ENCODE data around the gene KRT37.

- TF ChIP-seq, protein P1, sequence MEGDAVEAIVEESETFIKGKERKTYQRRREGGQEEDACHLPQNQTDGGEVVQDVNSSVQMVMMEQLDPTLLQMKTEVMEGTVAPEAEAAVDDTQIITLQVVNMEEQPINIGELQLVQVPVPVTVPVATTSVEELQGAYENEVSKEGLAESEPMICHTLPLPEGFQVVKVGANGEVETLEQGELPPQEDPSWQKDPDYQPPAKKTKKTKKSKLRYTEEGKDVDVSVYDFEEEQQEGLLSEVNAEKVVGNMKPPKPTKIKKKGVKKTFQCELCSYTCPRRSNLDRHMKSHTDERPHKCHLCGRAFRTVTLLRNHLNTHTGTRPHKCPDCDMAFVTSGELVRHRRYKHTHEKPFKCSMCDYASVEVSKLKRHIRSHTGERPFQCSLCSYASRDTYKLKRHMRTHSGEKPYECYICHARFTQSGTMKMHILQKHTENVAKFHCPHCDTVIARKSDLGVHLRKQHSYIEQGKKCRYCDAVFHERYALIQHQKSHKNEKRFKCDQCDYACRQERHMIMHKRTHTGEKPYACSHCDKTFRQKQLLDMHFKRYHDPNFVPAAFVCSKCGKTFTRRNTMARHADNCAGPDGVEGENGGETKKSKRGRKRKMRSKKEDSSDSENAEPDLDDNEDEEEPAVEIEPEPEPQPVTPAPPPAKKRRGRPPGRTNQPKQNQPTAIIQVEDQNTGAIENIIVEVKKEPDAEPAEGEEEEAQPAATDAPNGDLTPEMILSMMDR (IDR thresholded peaks at IDR 0.05): no peak
- TF ChIP-seq POLR2A (IDR thresholded peaks at IDR 0.05): no peak
These were observed 31.1 kb downstream of the KRT37 start for GRCh38 chr17:41393294-41393693.

All from body of pancreas (tissue), 4 donors.